K562 (cell line): ENCODE results near the gene RASIP1. TPM values are rescaled to one million over a fixed set of nuclear protein-coding genes. Genes with fewer than 3 reads are reported as not detected.

Source experiments
- ATAC-seq: fragments of 200-7000 bp; cut with Tn5 transposase; 3 replicates; pipeline ENCODE4 v1.9.1; 2020; ENCODE audit warnings: moderate library complexity
- BruUV-seq: library from RNA; stranded (reverse); fragments of 400-500 nt; replicated peaks from 2 replicates; lab custom pipeline; 2021; lab: Mats Ljungman, UMichigan
- CTCF ChIA-PET: fragments of 300-600 bp; formaldehyde crosslinking; extraction: SDS; loops from one replicate; lab custom pipeline; 2021; ENCODE audit warnings: low intra/inter-chr PET ratio; lab: Yijun Ruan, JAX
- POLR2A ChIA-PET: fragments of 300-600, 350-650 bp; sonication (Branson Sonifier 250); formaldehyde crosslinking; extraction: SDS; loops from one replicate; lab custom pipeline; 2021; ENCODE audit warnings: antibody characterized with exemption, inconsistent platforms; lab: Yijun Ruan, JAX
- DNase-seq, 4 experiments: peaks; one replicate each; pipeline versions ENCODE4 v3.0.0 to v3.0.0-alpha.2; 2011 to 2018; ENCODE audit warnings: low spot score in 3 of 4, mixed read lengths in 3 of 4; ENCODE audit errors: extremely low read depth in 1 of 4
- FAIRE-seq: peaks from 2 replicates; lab custom pipeline; 2011; peaks lifted over from hg19 to GRCh38; lab: Jason Lieb, UNC
- H2AFZ ChIP-seq: 2 replicates; pipeline ENCODE4 v1.6.0; 2011; ENCODE audit warnings: low read depth, low read length, control low read depth, inconsistent platforms
- H3K27ac ChIP-seq: fragments of 200-600 bp; 3 replicates; pipeline ENCODE4 v1.8.0; 2011; ENCODE audit warnings: low read depth, mild to moderate bottlenecking, control low read depth, inconsistent platforms, low read length, moderate library complexity, mixed read lengths; ENCODE audit errors: extremely low read depth
- H3K27me3 ChIP-seq, 2 experiments: fragments of 300-600 bp in 1 of 2; 2 replicates in 1 of 2; 3 replicates in 1 of 2; pipeline versions ENCODE4 v1.6.0 to v1.8.0; 2011; ENCODE audit warnings: inconsistent platforms in 2 of 2, low read length in 2 of 2, mild to moderate bottlenecking in 1 of 2, mixed read lengths in 1 of 2, moderate library complexity in 1 of 2; ENCODE audit not compliant: control insufficient read depth in 2 of 2, insufficient read depth in 2 of 2
- H3K36me3 ChIP-seq: fragments of 300-600 bp; 3 replicates; pipeline ENCODE4 v1.8.0; 2011; ENCODE audit warnings: mild to moderate bottlenecking, low read length, inconsistent platforms; ENCODE audit not compliant: control insufficient read depth, insufficient read depth
- H3K4me1 ChIP-seq, 2 experiments: fragments of 200-600 bp in 1 of 2; replicated peaks in 1 of 2; 2 replicates in 1 of 2; 3 replicates in 1 of 2; pipeline versions ENCODE4 v1.5.1 to v1.8.0; 2011; ENCODE audit warnings: inconsistent platforms in 2 of 2, low read length in 2 of 2, mild to moderate bottlenecking in 1 of 2, mixed read lengths in 1 of 2, moderate library complexity in 1 of 2; ENCODE audit not compliant: control insufficient read depth in 2 of 2, insufficient read depth in 2 of 2
- H3K4me2 ChIP-seq: 2 replicates; pipeline ENCODE4 v1.6.1; 2011; ENCODE audit warnings: low read length, control low read depth, inconsistent platforms, mixed read lengths; ENCODE audit not compliant: insufficient read depth
- H3K4me3 ChIP-seq: fragments of 200-600 bp; sonication (generic), shearing (Covaris generic); 2 replicates; pipeline ENCODE4 v1.5.1; 2016; ENCODE audit warnings: control low read depth, inconsistent platforms
- H3K79me2 ChIP-seq: fragments of 200-600 bp; 3 replicates; pipeline ENCODE4 v1.8.0; 2011; ENCODE audit warnings: low read length, inconsistent platforms; ENCODE audit not compliant: control insufficient read depth, insufficient read depth
- H3K9ac ChIP-seq, 2 experiments: 2 replicates each; pipeline versions ENCODE4 v1.6.0 to v1.6.1; 2011; ENCODE audit warnings: low read depth in 2 of 2, low read length in 2 of 2, control low read depth in 1 of 2, inconsistent platforms in 1 of 2, mild to moderate bottlenecking in 1 of 2, mixed read lengths in 1 of 2; ENCODE audit not compliant: insufficient read depth in 1 of 2
- H3K9me1 ChIP-seq: one replicate; pipeline ENCODE4 v1.6.0; 2011; ENCODE audit warnings: inconsistent platforms, mild to moderate bottlenecking, low read length, moderate library complexity; ENCODE audit not compliant: control insufficient read depth, insufficient read depth
- H3K9me3 ChIP-seq: replicated peaks from 2 replicates; pipeline ENCODE4 v1.5.1; 2011; ENCODE audit warnings: low read depth, low read length, inconsistent platforms; ENCODE audit not compliant: control insufficient read depth, insufficient read depth
- H4K20me1 ChIP-seq: replicated peaks from 2 replicates; pipeline ENCODE4 v1.6.1; 2011; ENCODE audit warnings: low read length, inconsistent platforms, mixed read lengths; ENCODE audit not compliant: control insufficient read depth, insufficient read depth
- GTF2F1 ChIP-seq: IDR thresholded peaks from 2 replicates; pipeline ENCODE4 v1.6.1; 2011; ENCODE audit warnings: low read depth, low read length, improper control_type of control experiment
- HMGN3 ChIP-seq: IDR thresholded peaks from 2 replicates; pipeline ENCODE4 v1.6.1; 2011; ENCODE audit warnings: borderline replicate concordance, low read depth, mild to moderate bottlenecking, mixed read lengths, low read length; ENCODE audit not compliant: insufficient read length; ENCODE audit errors: extremely low read depth
- L3MBTL2 ChIP-seq: fragments of 450-650 bp; IDR thresholded peaks from 2 replicates; pipeline ENCODE4 v1.6.1; 2016; ENCODE audit warnings: mild to moderate bottlenecking, moderate library complexity
- POLR3G ChIP-seq: IDR thresholded peaks from 2 replicates; pipeline ENCODE4 v1.6.1; 2011; ENCODE audit not compliant: insufficient read length, insufficient replicate concordance; ENCODE audit errors: extremely low read depth
- PRMT5 ChIP-seq: sonication (generic); formaldehyde crosslinking; IDR thresholded peaks from 2 replicates; pipeline ENCODE4 v1.5.0; 2020; ENCODE audit warnings: missing genetic modification reagents
- SMAD3 ChIP-seq: fragments of 450-650 bp; formaldehyde crosslinking; conservative IDR thresholded peaks from 2 replicates; pipeline ENCODE4 v1.4.0; 2020; ENCODE audit warnings: mild to moderate bottlenecking
- ZNF232 ChIP-seq: sonication (generic); formaldehyde crosslinking; IDR thresholded peaks from 2 replicates; pipeline ENCODE4 v1.8.0; 2022; ENCODE audit warnings: mild to moderate bottlenecking, missing genetic modification reagents
- ZNF324 ChIP-seq: fragments of 250-450 bp; sonication (Bioruptor Pico); IDR thresholded peaks from 2 replicates; pipeline ENCODE4 v1.4.0; 2020; ENCODE audit warnings: mild to moderate bottlenecking
- ZNF408 ChIP-seq: fragments of 250-450 bp; sonication (Bioruptor Pico); IDR thresholded peaks from 2 replicates; pipeline ENCODE4 v1.4.0; 2020; ENCODE audit warnings: low read depth, mild to moderate bottlenecking, moderate library complexity
- ZNF766 ChIP-seq: fragments of 200-800 bp; sonication (Bioruptor generic); conservative IDR thresholded peaks from 2 replicates; pipeline ENCODE4 v1.6.1; 2016; ENCODE audit warnings: missing genetic modification characterization, missing compliant biosample characterization
- WGBS: fragments of 100-300 bp; shearing (Covaris generic); methylation state at CpG from one replicate; pipeline ENCODE4 v1.1.6; 2016; ENCODE audit warnings: low coverage, mixed read lengths; ENCODE audit not compliant: insufficient coverage; ENCODE audit errors: missing lambda C conversion rate; 5-methylcytosine and 5-hydroxymethylcytosine counted together
- in situ Hi-C: fragments of 300-500 bp; cut with MboI; formaldehyde crosslinking; loops from 4 replicates; pipeline ENCODE4 v1.15.0; 2018; ENCODE audit warnings: inconsistent platforms, mixed read lengths
- intact Hi-C: fragments of 100-400 bp; cut with micrococcal nuclease; formaldehyde crosslinking; loops from 2 replicates; pipeline ENCODE4 v1.14.2; 2022
- polyA plus RNA-seq, 8 experiments: library from polyadenylated mRNA; depleted of rRNA in 4 of 8; stranded (reverse) in 5 of 8; unstranded in 3 of 8; fragments of >200 nt; fragmentation: Nextera tagmentation in 2 of 8; fragmentation: Illumina TruSeq in 1 of 8; extraction: Ambion mirVana in 2 of 8; extraction: Trizol in 1 of 8; gene quantifications; 2 replicates each; pipeline versions ENCODE4 v1.2.1 to v1.2.3, GENCODE V29; 2011 to 2014; ENCODE audit warnings: inconsistent platforms in 1 of 8, missing spikeins in 1 of 8
- total RNA-seq, 7 experiments: library from RNA; depleted of rRNA in 6 of 7; stranded (reverse); fragments of >200 nt in 6 of 7; fragmentation: Illumina TruSeq in 2 of 7; extraction: Trizol in 2 of 7; gene quantifications; 2 replicates each; pipeline versions ENCODE4 v1.2.1 to v1.2.3, GENCODE V29; 2011 to 2021; ENCODE audit warnings: low replicate concordance in 1 of 7
- TF ChIP-seq, protein P1 (sequence below), 2 experiments: fragments of 450-650 bp in 1 of 2; sonication (generic) in 1 of 2; formaldehyde crosslinking in 1 of 2; IDR thresholded peaks; 2 replicates each; pipeline versions ENCODE4 v1.7.1 to v1.9.0; 2016 to 2022; ENCODE audit warnings: inconsistent platforms in 1 of 2, mild to moderate bottlenecking in 1 of 2, missing genetic modification reagents in 1 of 2
- TF ChIP-seq, protein P2 (sequence below): fragments of 450-650 bp; formaldehyde crosslinking; IDR thresholded peaks from 2 replicates; pipeline ENCODE4 v1.4.0; 2020; ENCODE audit warnings: mild to moderate bottlenecking, moderate library complexity

Gene RASIP1
- total and polyA plus RNA-seq, 9 of the 15 experiments (the other 6 are each of a cell fraction or from before 2014, with no cell fraction given): 0.20 to 4.7 (median 1.5) TPM

DNA sequence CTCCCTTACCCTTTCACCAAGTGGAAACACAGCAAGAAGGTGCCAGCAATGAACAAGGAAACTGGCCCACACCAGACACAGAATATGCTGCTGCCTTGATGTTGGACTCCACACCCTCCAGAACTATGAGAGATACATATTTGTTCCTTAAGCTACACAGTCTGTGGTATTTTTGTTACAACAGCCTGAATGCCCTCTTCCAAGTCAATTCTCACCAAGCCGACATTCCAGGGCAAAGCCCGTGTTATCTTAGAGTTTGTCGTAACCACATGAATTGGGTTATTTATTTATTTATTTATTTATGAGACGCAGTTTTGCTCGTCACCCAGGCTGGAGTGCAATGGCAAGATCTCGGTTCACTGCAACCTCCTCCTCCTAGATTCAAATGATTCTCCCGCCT, 29.9 kb upstream of the RASIP1 start:
- ATAC-seq (no peak), FAIRE-seq (no peak), DNase-seq (no peak)
- no peak overlapping the region for H3K4me3 ChIP-seq
- no peaks in the 10 kb centered on the region for H4K20me1 ChIP-seq
- ChIA-PET POLR2A (interaction anchor here (0.8 to 1.8 kb wide), 3 partner anchors 9 to 10 kb away, joined by 3 to 6 read pairs (median 3); no protein-coding TSS in a partner anchor), CTCF (no interaction called here)
- H3K9me1 ChIP-seq: no peaks in the 10 kb centered on the region
- WGBS: 61% methylated on average over 5 of the region's 7 CpGs
- no peaks in the 10 kb centered on the region for H3K27me3 ChIP-seq
- no peaks in the 10 kb centered on the region for H3K79me2 ChIP-seq
- H3K9ac ChIP-seq: no peak overlapping the region
- H3K4me2 ChIP-seq: no peak overlapping the region
- in situ Hi-C loops (no loop called here), intact Hi-C loops (no loop called here)
- no peaks in the 10 kb centered on the region for H3K9me3 ChIP-seq
- no peak overlapping the region for H2AFZ ChIP-seq
- H3K27ac ChIP-seq: no peak overlapping the region
- H3K36me3 ChIP-seq: no peaks in the 10 kb centered on the region
- peaks cover 5 to 25% of the 10 kb centered on the region in 2 experiments; a peak in 4 of 5 replicates for H3K4me1 ChIP-seq
- BruUV-seq: no TSS peak
- TF ChIP-seq ZNF766 (CRISPR knock-in tag) (no peak), SMAD3 (no peak), PRMT5 (CRISPR knock-in tag) (no peak), ZNF408 (CRISPR knock-in tag) (no peak), ZNF232 (no peak), L3MBTL2 (no peak), ZNF324 (CRISPR knock-in tag) (no peak), GTF2F1 (no peak), POLR3G (no peak), HMGN3 (no peak)
- TF ChIP-seq, protein P1, sequence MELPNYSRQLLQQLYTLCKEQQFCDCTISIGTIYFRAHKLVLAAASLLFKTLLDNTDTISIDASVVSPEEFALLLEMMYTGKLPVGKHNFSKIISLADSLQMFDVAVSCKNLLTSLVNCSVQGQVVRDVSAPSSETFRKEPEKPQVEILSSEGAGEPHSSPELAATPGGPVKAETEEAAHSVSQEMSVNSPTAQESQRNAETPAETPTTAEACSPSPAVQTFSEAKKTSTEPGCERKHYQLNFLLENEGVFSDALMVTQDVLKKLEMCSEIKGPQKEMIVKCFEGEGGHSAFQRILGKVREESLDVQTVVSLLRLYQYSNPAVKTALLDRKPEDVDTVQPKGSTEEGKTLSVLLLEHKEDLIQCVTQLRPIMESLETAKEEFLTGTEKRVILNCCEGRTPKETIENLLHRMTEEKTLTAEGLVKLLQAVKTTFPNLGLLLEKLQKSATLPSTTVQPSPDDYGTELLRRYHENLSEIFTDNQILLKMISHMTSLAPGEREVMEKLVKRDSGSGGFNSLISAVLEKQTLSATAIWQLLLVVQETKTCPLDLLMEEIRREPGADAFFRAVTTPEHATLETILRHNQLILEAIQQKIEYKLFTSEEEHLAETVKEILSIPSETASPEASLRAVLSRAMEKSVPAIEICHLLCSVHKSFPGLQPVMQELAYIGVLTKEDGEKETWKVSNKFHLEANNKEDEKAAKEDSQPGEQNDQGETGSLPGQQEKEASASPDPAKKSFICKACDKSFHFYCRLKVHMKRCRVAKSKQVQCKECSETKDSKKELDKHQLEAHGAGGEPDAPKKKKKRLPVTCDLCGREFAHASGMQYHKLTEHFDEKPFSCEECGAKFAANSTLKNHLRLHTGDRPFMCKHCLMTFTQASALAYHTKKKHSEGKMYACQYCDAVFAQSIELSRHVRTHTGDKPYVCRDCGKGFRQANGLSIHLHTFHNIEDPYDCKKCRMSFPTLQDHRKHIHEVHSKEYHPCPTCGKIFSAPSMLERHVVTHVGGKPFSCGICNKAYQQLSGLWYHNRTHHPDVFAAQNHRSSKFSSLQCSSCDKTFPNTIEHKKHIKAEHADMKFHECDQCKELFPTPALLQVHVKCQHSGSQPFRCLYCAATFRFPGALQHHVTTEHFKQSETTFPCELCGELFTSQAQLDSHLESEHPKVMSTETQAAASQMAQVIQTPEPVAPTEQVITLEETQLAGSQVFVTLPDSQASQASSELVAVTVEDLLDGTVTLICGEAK (IDR thresholded peaks at IDR 0.05): no peak
- TF ChIP-seq, protein P1 (CRISPR knock-in tag; IDR thresholded peaks at IDR 0.05): no peak
- TF ChIP-seq, protein P2, sequence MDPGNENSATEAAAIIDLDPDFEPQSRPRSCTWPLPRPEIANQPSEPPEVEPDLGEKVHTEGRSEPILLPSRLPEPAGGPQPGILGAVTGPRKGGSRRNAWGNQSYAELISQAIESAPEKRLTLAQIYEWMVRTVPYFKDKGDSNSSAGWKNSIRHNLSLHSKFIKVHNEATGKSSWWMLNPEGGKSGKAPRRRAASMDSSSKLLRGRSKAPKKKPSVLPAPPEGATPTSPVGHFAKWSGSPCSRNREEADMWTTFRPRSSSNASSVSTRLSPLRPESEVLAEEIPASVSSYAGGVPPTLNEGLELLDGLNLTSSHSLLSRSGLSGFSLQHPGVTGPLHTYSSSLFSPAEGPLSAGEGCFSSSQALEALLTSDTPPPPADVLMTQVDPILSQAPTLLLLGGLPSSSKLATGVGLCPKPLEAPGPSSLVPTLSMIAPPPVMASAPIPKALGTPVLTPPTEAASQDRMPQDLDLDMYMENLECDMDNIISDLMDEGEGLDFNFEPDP (CRISPR knock-in tag): no peak
